ENCODE data around the gene LHX6. TPM values are rescaled to one million over a fixed set of nuclear protein-coding genes. Genes with fewer than 3 reads are reported as not detected.

The LHX6 gene
- total and polyA plus RNA-seq, 9 of the 15 experiments (the other 6 are each of a cell fraction or from before 2014, with no cell fraction given), result 2.8 to 16.3 (median 7.9) TPM

GRCh38 chr9:122212473-122213004 is 16.2 kb downstream of the LHX6 start:
- ChIA-PET CTCF (ENCODE audit: low intra/inter-chr PET ratio) (no interaction called here), POLR2A (interaction anchor here (0.9 to 1.7 kb wide), 2 partner anchors 9 to 13 kb away, joined by 3 to 4 read pairs; no protein-coding TSS in a partner anchor)
- no peak overlapping the region; the same call in 2 of the 3 replicates for H3K27ac ChIP-seq (ENCODE audit: extremely low read depth, low read depth, low read length)
- H3K9me3 ChIP-seq (replicated peaks; ENCODE audit: control insufficient read depth, insufficient read depth, low read depth, low read length), result no peaks in the 10 kb centered on the region
- peak overlapping the region; percentile 90 for H3K4me2 ChIP-seq (ENCODE audit: insufficient read depth, low read length)
- H3K9me1 ChIP-seq (ENCODE audit: control insufficient read depth, insufficient read depth, low read length), result no peaks in the 10 kb centered on the region
- no peaks in the 10 kb centered on the region for H4K20me1 ChIP-seq (replicated peaks; ENCODE audit: control insufficient read depth, insufficient read depth, low read length)
- peaks cover 22 to 31% of the 10 kb centered on the region in 2 experiments; a peak in 4 of 5 replicates for H3K4me1 ChIP-seq (replicated peaks in 1 of 2; ENCODE audit: control insufficient read depth in 2 of 2, insufficient read depth in 2 of 2, low read length in 2 of 2)
- H3K36me3 ChIP-seq (ENCODE audit: control insufficient read depth, insufficient read depth, low read length), result peaks cover 27% of the 10 kb centered on the region; the same call in 1 of the 3 replicates
- in situ Hi-C loops (cut with MboI), result no loop called here
- 0 out of 2 replicates have a peak, but pooled peaks have one; percentile 25 for TF ChIP-seq CTBP1 (IDR thresholded peaks at IDR 0.05; ENCODE audit: borderline replicate concordance)
- TF ChIP-seq ZNF408 (CRISPR knock-in tag; IDR thresholded peaks at IDR 0.05; ENCODE audit: low read depth), result no peak
- TF ChIP-seq GATA2 (CRISPR knock-in tag; IDR thresholded peaks at IDR 0.05), result peak; percentile 54; the same call in 1 of the 2 replicates
- peak; percentile 35 to 44; a peak in 3 of 4 replicates for TF ChIP-seq KDM1A (IDR thresholded peaks at IDR 0.05)
- peak; percentile 72; the same call in 1 of the 2 replicates for TF ChIP-seq ZNF263 (CRISPR knock-in tag; IDR thresholded peaks at IDR 0.05; ENCODE audit: borderline replicate concordance)
- TF ChIP-seq, protein P1, sequence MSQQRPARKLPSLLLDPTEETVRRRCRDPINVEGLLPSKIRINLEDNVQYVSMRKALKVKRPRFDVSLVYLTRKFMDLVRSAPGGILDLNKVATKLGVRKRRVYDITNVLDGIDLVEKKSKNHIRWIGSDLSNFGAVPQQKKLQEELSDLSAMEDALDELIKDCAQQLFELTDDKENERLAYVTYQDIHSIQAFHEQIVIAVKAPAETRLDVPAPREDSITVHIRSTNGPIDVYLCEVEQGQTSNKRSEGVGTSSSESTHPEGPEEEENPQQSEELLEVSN (IDR thresholded peaks at IDR 0.05; ENCODE audit: borderline replicate concordance in 1 of 2, extremely low read depth in 1 of 2, insufficient read depth in 1 of 2, insufficient read length in 1 of 2, low read depth in 1 of 2, low read length in 1 of 2, poor library complexity in 1 of 2, severe bottlenecking in 1 of 2), result peak in 1 of 2 experiments; percentile 28
- TF ChIP-seq, protein P2, sequence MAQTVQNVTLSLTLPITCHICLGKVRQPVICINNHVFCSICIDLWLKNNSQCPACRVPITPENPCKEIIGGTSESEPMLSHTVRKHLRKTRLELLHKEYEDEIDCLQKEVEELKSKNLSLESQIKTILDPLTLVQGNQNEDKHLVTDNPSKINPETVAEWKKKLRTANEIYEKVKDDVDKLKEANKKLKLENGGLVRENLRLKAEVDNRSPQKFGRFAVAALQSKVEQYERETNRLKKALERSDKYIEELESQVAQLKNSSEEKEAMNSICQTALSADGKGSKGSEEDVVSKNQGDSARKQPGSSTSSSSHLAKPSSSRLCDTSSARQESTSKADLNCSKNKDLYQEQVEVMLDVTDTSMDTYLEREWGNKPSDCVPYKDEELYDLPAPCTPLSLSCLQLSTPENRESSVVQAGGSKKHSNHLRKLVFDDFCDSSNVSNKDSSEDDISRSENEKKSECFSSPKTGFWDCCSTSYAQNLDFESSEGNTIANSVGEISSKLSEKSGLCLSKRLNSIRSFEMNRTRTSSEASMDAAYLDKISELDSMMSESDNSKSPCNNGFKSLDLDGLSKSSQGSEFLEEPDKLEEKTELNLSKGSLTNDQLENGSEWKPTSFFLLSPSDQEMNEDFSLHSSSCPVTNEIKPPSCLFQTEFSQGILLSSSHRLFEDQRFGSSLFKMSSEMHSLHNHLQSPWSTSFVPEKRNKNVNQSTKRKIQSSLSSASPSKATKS (CRISPR knock-in tag; IDR thresholded peaks at IDR 0.05), result no peak
- no peak for TF ChIP-seq CHCHD3 (CRISPR knock-in tag; IDR thresholded peaks at IDR 0.05)
- peak overlapping the region; percentile 82 for H2AFZ ChIP-seq (ENCODE audit: low read depth, low read length)
- H3K9ac ChIP-seq (ENCODE audit: insufficient read depth in 1 of 2, low read depth in 2 of 2, low read length in 2 of 2), result peak overlapping the region; percentile 64 to 95
- H3K79me2 ChIP-seq (ENCODE audit: control insufficient read depth, insufficient read depth, low read length), result peaks cover 27% of the 10 kb centered on the region
- DNase-seq (ENCODE audit: extremely low read depth in 1 of 4, low spot score in 3 of 4) (peak; percentile 31 to 52 (median 37)), FAIRE-seq (peak; percentile 70), ATAC-seq (no peak)
- no peaks in the 10 kb centered on the region for H3K27me3 ChIP-seq (ENCODE audit: control insufficient read depth in 2 of 2, insufficient read depth in 2 of 2, low read length in 2 of 2)
- intact Hi-C loops (cut with micrococcal nuclease), result loop anchor here (2.0 to 5.0 kb wide), 2 partner anchors 52 to 55 kb away; partner anchors contain the start of genes MORN5, MRRF, NDUFA8 and RBM18
- WGBS (ENCODE audit: insufficient coverage, low coverage, missing lambda C conversion rate), result 29% methylated on average over 6 of the region's 7 CpGs
- no TSS peak for BruUV-seq (replicated peaks)
- peak overlapping the region; percentile 58 for H3K4me3 ChIP-seq

Measured in K562 (cell line).